ENCODE measurements around the gene FMN1. TPM values are rescaled to one million over a fixed set of nuclear protein-coding genes. Genes with fewer than 3 reads are reported as not detected.

FMN1 gene
- total and polyA plus RNA-seq, 2 experiments from 2014 or later, result 0.53 to 1.8 TPM

- no peak for TF ChIP-seq CTCF (IDR thresholded peaks at IDR 0.05; ENCODE audit: low read depth, low read length)
- H3K9me3 ChIP-seq (ENCODE audit: low read depth), result no peaks in the 10 kb centered on the region
- H3K36me3 ChIP-seq, result no peaks in the 10 kb centered on the region
- H3K27me3 ChIP-seq, result no peaks in the 10 kb centered on the region
- H3K4me1 ChIP-seq (ENCODE audit: low read depth), result no peaks in the 10 kb centered on the region
- H3K4me3 ChIP-seq, result no peak overlapping the region
- no peak overlapping the region for H3K27ac ChIP-seq
- no peak for DNase-seq (ENCODE audit: low read depth in 1 of 2, low spot score in 1 of 2)
Observed at GRCh38 chr15:32833379-32833821, 361.1 kb downstream of the FMN1 start.

GRCh38 chr15:32831485-32831884, 363.0 kb downstream of the FMN1 start:
- Histone ChIP-seq H3K4me3 (no peak overlapping the region), H3K27ac (no peak overlapping the region)
- no peak for DNase-seq (ENCODE audit: low read depth in 1 of 2, low spot score in 1 of 2)

GRCh38 chr15:32830241-32830640, 364.3 kb downstream of the FMN1 start:
- H3K4me3 ChIP-seq, result no peak overlapping the region
- H3K36me3 ChIP-seq, result no peaks in the 10 kb centered on the region
- no peaks in the 10 kb centered on the region for H3K27me3 ChIP-seq
- H3K27ac ChIP-seq, result no peak overlapping the region
- no peaks in the 10 kb centered on the region for H3K9me3 ChIP-seq (ENCODE audit: low read depth)
- no peaks in the 10 kb centered on the region for H3K4me1 ChIP-seq (ENCODE audit: low read depth)
- DNase-seq (ENCODE audit: low read depth in 1 of 2, low spot score in 1 of 2), result no peak
- no peak for TF ChIP-seq CTCF (IDR thresholded peaks at IDR 0.05; ENCODE audit: low read depth, low read length)

More at GRCh38 chr15:32831485-32831884, 363.0 kb downstream of the FMN1 start:
- Histone ChIP-seq H3K27me3 (no peaks in the 10 kb centered on the region), H3K9me3 (ENCODE audit: low read depth) (no peaks in the 10 kb centered on the region), H3K4me1 (ENCODE audit: low read depth) (no peaks in the 10 kb centered on the region), H3K36me3 (no peaks in the 10 kb centered on the region)
- TF ChIP-seq CTCF (IDR thresholded peaks at IDR 0.05; ENCODE audit: low read depth, low read length), result no peak

- no peak overlapping the region for H3K27ac ChIP-seq
- no peaks in the 10 kb centered on the region for H3K36me3 ChIP-seq
- DNase-seq (ENCODE audit: low read depth in 1 of 2, low spot score in 1 of 2), result no peak
- TF ChIP-seq CTCF (IDR thresholded peaks at IDR 0.05; ENCODE audit: low read depth, low read length), result no peak
- H3K4me3 ChIP-seq, result no peak overlapping the region
- H3K9me3 ChIP-seq (ENCODE audit: low read depth), result no peaks in the 10 kb centered on the region
- H3K27me3 ChIP-seq, result no peaks in the 10 kb centered on the region
- no peaks in the 10 kb centered on the region for H3K4me1 ChIP-seq (ENCODE audit: low read depth)
Observed at GRCh38 chr15:32829436-32829835, 365.1 kb downstream of the FMN1 start.

GRCh38 chr15:32828507-32829186, 365.9 kb downstream of the FMN1 start:
- no peak for TF ChIP-seq CTCF (IDR thresholded peaks at IDR 0.05; ENCODE audit: low read depth, low read length)
- no peak overlapping the region for H3K27ac ChIP-seq
- no peaks in the 10 kb centered on the region for H3K4me1 ChIP-seq (ENCODE audit: low read depth)
- H3K27me3 ChIP-seq, result no peaks in the 10 kb centered on the region
- no peak overlapping the region for H3K4me3 ChIP-seq
- no peaks in the 10 kb centered on the region for H3K9me3 ChIP-seq (ENCODE audit: low read depth)
- H3K36me3 ChIP-seq, result no peaks in the 10 kb centered on the region
- peak in 1 of 2 donors; percentile 48 for DNase-seq (ENCODE audit: low read depth in 1 of 2, low spot score in 1 of 2)

Measured in cardiac muscle cell (in vitro differentiated cells and primary cell).